HG03457 (cell line): ENCODE results near the gene MTG1.
"Not testable (repeated sequence)": the region's sequence is repeated elsewhere in the genome, so short reads cannot be mapped to it uniquely, and the experiment has no call there.

Experiments
- ATAC-seq: cut with Tn5 transposase; IDR thresholded peaks from one replicate; pipeline ENCODE4 v1.9.1; 2021; ENCODE audit warnings: moderate number of reproducible peaks; ENCODE audit not compliant: unreplicated experiment

MTG1 gene

DNA sequence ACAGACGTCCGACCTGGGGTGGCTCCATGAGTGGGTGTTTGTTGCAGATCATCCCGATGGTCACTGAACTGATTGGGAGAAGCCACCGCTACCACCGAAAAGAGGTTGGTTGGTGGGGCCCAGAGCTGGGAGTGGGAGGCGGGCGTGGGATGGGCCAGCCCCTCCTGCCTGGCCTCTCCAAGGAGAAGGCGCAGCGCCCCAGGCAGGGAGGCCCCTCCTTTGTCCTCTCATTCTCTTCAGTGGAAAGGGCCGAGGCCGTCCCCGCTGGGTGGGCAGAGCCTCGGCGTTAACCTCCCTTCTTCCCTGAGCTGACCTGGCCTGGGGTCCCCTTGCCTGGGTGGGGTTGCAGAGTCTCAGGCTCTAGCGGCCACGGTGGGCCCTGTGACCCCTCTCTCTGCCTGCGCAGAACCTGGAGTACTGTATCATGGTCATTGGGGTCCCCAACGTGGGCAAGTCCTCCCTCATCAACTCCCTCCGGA, 5.2 kb downstream of the MTG1 start:
- ATAC-seq = no peak

DNA sequence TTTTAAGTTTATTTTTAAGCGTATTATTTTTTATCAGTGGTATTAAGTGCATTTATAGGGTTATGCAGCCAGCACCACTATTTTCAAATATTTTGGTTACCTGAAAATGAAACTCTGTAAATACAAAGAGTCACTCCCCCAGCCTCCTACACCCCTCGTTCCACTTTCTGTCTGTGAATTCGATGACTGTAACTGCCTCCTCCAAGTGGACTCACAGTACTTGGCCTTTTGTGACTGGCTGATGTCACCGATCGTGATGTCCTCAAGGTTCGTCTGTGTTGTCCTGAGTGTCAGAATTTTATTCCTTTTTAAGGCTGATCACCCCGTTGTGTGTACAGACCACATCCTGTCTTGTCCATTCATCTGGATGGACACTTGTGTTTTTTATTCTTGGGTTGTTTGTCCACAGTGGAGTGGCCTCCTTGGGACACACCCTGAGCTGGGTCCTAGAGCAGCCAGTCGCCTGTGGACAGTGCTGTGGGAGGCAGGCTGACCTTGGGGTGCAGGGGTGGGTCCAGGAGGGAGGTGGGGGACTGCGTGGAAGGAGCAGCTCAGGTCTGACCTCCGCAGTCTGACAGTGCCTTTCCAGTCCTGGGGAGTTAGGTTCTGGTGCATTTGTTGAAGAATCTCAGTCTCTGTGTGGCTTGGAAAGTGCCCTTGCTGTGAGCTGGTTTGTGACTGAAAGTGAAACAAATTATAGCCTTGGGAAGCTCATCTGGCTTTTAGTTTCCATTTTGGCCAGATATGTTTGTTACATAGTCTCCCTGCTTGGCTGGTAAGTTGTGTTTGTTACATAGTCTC, 6.9 kb downstream of the MTG1 start:
- peak; percentile 65 for ATAC-seq

DNA sequence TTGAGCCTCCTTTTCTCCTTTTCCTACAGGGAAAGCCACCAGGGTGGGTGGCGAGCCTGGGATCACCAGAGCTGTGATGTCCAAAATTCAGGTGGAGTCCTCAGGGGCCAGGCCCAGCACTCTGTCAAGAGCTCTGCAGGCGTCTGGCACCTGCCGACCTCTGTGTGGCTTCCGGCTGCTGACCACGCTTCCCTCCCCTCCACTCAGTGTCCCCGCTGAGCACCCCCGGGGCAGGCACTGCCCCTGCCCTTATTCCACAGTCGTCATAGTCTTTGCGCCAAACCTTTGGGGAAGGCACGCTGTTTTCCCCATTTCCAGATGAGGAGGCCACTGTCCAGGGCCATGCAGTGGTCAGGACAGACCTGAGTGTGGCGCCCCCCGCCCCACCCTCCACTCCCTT, 7.5 kb downstream of the MTG1 start:
- no peak for ATAC-seq

DNA sequence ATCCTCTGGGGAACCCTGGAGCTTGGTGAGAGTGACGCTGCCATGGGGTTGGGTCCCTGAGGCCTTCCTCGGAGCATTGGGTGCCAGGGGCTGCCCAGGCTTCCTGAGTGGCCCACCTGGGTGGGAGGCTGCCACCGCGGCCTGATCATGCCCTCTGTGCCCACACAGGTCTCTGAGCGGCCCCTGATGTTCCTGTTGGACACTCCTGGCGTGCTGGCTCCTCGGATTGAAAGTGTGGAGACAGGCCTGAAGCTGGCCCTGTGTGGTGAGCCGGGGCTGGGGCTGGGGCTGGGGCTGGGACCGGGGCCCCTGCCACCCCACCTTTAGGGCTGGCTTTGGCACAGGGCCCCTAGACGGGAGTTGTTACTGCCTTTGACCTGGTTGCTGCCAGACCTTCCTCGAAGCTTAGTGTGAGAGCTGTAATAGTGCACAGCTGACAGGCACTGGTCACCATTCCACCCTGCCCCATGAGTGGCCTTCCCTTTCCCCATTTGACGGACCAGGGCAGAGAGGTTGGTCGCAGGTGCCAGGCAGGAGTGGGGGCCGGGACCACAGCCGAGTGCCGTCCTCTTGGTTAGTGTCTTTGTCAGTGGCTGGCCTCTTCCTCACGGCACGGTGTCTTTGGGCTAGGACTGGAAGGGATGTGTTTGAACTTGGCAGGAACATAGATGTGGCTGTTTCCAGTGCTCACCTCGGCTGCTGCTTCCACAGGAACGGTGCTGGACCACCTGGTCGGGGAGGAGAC, 8.2 kb downstream of the MTG1 start:
- ATAC-seq = no peak

GRCh38 chr10:133403359-133403758, 9.4 kb downstream of the MTG1 start:
- ATAC-seq = no peak

GRCh38 chr10:133403784-133404183, 9.8 kb downstream of the MTG1 start:
- no peak for ATAC-seq

DNA sequence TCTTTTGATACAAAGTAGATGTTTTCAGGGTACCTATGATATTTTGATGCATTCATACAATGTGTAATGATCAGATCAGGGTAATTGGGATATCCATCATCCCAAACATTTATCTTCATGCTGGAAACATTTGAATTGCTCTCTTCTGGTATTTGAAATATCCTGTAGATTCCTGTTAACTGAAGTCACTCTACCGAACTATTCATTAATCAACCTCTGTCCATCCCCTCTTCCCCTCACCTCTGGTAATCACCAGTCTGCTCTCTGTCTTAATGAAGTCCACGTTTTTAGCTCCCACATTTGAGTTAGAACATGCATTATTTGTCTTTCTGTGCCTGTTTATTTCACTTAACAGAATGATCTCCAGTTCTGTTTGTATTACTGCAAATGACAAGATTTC, 11.3 kb downstream of the MTG1 start:
- ATAC-seq = no peak

DNA sequence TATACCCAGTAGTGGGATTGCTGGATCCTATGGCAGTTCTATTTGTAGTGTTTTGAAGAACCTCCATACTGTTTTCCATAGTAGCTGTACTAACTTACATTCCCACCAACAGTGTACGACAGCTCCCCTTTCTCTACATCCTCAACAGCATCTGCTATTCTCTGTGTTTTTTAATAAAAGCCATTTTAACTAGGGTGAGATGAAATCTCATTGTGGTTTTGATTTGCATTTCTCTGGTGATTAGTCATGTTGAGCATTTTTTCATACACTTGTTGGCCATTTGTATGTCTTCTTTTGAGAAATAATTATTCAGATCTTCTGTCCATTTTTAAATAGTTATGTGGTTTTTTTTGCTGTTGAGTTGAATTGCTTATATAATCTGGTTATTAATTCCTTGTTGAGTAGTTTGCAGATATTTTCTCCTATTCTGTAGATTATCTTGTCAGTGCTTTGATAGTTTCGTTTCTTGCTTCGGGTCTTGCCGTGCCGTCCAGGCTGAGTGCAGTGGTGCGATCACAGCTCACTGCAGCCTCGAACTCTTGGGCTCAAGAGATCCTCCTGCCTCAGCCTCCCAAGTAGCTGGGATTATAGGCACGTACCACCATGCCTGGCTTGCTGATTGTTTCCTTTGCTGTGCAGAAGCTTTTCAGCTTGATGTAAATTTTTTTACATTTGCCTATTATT, 12.0 kb downstream of the MTG1 start:
- no peak for ATAC-seq

DNA sequence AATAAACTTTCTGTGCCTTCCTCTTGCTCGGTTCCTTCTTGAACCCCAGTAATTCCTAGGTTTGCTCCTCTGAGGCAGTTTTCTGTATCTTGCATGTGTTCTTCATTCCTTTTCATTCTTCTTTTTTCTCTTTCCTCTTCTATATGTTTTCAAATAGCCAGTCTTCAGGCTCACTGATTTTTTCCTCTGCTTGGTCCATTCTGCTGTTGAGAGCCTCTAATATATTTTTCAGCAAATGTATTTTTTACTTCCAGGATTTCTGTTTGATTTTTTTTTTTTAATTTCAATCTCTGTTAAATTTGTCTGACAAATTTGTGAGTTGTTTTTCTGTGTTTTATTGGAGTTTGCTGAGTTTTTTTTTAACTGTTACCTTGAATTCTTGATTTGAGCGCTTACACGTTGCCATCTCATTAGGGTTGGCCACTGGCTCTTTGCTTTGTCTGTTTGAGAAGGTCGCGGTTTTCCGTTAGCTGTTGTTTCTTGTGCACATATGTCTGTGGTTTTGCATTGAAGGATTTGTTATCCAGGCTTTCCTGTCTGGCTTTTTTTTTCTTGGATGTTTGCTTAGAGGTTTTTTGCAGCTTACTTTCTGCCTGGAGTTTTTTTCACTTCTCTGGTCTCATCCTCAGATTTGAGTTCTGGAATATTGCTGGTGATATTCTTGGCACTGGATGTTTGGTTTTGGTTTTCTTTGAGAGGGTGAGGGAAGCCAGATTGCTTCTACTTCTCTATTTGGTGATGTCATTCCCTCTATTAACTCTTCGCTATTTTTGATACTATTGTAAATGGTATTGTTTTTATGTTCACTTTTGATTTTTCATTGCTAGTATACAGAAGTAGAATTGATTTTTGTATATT, 17.8 kb downstream of the MTG1 start:
- no peak for ATAC-seq

DNA sequence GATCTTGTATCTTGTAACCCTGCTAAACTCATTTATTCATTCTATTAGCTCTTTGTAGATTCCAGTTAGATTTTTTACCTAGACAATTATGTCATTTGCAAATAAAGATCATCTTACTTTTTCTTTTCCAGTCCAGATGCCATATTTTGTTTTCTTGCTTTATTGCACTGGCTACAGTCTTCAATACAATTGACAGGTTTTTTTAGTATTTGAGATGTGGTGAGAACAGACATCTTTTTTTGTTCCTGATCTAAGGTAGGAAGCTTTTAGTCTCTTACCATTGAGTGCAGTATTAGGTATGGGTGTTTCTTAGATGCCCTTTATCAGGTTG, 18.4 kb downstream of the MTG1 start:
- ATAC-seq = no peak

DNA sequence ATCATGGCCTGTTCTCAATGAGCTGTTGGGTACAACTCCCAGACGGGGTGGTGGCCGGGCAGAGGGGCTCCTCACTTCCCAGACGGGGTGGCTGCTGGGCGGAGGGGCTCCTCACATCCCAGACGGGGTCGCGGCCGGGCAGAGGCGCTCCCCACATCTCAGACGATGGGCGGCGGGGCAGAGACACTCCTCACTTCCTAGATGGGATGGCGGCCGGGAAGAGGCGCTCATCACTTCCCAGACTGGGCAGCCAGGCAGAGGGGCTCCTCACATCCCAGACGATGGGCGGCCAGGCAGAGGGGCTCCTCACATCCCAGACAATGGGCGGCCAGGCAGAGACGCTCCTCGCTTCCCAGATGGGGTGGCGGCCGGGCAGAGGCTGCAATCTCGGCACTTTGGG, 20.4 kb downstream of the MTG1 start:
- ATAC-seq = not testable (repeated sequence)

- ATAC-seq = no peak
These were observed 21.8 kb downstream of the MTG1 start for GRCh38 chr10:133415752-133416151.

DNA sequence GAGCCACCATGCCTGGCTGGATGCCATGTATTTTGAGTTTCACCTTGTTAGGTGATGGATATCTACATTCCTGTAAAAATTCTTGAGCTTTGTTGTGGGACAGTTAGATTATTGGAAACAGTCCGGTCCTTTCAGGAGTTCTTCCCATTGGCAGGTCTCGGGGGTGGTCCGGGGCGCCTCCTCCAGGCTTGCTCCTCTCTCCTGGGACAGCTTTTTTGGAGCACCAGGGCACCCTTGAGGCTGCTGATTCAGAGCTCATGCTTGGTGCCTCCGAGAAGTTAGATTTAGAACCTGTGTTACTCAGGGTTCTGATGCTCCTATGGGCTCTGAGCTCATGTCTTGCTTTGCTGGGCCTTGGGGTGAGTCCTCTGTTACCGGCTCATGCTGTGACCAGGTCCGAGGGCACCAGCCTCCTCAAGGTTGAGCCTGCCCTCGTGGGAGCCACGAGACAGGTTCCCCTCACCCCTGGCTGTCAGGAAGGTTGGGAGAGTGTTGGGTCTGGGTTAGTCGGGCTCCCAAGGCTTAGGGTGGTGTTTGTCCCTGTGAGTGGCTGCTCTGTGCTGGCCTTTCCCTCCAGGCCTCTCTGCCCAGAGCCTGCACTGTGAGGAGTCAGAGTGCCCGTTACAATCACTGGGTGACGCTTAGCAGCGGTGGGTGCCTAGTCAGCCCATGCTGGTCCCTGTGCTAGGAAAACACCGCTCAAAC, 24.5 kb downstream of the MTG1 start:
- no peak for ATAC-seq

DNA sequence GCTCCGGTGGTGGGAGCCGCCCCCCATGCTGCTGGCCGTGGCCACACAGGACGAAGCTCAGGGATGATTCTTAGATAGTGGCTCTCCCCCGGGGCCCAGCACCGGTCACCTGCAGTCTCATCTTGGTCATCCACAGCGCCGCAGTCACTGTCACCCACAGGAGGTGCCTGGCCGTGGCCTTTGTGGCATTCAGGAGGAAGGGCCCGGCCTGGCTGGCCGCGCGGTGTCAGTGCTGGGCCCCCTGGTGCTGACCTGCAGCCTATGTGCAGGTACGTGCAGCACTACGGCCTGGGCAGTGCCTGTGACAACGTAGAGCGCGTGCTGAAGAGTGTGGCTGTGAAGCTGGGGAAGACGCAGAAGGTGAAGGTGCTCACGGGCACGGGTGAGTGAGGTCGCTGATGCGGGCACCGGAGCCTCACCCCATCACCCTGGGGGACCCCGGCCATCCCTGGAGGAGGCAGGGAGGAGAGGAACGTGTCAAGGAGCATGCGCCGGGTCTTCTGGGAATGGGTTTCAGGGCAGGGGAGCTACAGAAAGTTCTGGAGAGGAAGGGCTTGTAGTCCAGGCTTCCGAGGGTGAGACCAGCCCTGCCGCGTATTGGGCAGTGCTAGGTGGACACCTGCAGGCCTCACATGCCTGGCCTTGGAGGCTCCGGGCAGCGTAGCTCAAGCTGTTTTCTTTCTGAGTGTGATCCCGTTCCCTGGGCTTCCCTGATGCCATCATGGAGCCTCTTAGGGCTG, 25.4 kb downstream of the MTG1 start:
- no peak for ATAC-seq

DNA sequence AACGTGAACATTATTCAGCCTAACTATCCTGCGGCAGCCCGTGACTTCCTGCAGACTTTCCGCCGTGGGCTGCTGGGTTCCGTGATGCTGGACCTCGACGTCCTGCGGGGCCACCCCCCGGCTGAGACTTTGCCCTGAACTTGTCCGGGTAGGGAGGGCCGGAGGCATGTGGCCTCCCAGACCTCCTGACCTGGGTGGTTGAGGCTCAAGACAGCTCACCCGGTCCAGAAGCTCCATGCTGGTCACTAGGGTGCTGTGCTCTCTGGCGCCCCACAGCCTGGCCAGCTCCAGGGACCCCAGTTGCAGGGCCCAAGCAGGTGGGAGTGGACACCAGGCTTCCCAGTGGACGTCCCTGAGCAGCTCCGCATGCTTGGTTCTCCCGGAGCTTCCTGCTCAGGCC, 26.1 kb downstream of the MTG1 start:
- ATAC-seq = no peak

DNA sequence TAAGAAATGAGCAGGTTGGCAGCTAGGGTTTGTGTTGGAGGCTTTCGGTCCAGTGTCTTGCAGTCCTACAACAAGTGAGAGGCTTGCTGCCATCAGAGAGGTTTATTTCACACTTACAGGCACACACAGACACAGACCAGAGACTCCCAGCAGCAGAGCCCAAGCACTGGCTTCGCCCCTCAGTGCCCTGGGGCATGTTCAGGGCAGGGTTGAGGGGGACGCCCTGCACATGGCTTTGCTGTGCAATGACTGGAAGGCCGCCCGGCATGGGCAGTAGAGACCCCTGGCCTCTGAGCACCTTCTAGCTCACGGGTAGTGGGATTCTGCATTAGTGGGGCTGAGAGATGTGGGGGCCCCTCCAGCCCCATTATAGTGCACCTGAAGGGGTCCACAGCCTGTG, 26.6 kb downstream of the MTG1 start:
- no peak for ATAC-seq

- no peak for ATAC-seq
These were observed 27.6 kb downstream of the MTG1 start for GRCh38 chr10:133421336-133422222.

DNA sequence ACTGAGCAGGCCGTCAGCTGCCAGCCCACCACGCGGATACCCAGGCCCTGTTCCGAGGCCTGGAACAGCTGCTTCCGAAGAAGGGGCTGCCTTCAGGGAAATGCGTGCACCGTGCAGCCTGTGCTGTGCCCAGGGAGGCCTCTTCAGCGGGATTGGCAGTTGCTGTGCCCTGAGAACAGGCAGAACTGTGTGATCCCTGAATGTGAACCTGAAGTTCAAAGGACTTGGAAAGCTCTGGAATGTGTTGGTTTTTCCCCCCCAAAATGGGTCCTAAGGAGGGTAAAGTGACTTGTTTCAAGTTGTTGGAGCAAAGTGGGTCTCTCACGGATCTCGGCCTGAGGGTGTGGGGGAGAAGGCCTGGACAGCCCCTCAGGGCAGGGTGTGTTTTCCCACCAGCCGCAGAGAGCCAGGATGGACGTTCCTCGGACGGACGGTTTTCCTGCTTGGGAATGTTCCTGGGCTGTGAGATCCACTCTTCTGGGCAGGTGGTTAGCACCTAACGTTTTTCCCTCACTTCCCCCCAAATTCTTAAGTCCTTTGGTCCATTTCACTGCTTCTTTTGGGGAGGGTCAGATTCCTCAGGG, 28.4 kb downstream of the MTG1 start:
- ATAC-seq = no peak
